GM19468 (cell line): ENCODE measurements around the gene VN1R2.
"Not testable (repeated sequence)": the region's sequence is repeated elsewhere in the genome, so short reads cannot be mapped to it uniquely, and the experiment has no call there.

ENCODE experiments used
- ATAC-seq: cut with Tn5 transposase; IDR thresholded peaks from one replicate; pipeline ENCODE4 v1.9.1; 2021; ENCODE audit warnings: mild to moderate bottlenecking, moderate library complexity, moderate number of reproducible peaks; ENCODE audit not compliant: unreplicated experiment; ENCODE audit errors: extremely low read depth

The VN1R2 gene

GRCh38 chr19:53257715-53258342, at the start of gene VN1R2:
TSS of gene VN1R2 (plus strand) at chr19:53258292. CDS start at chr19:53258376, 84 bp downstream.
- not testable (repeated sequence) for ATAC-seq

- ATAC-seq: not testable (repeated sequence)
Measured at GRCh38 chr19:53211554-53211953, 46.5 kb upstream of the VN1R2 start.

GRCh38 chr19:53212703-53213320, 45.3 kb upstream of the VN1R2 start:
- ATAC-seq: no peak

- not testable (repeated sequence) for ATAC-seq
Measured at GRCh38 chr19:53222716-53223115, 35.4 kb upstream of the VN1R2 start.

GRCh38 chr19:53224606-53225005, 33.5 kb upstream of the VN1R2 start:
- ATAC-seq: no peak

GRCh38 chr19:53237114-53237777, 20.8 kb upstream of the VN1R2 start:
- no peak for ATAC-seq

- ATAC-seq: no peak
Measured at GRCh38 chr19:53246498-53246897, 11.6 kb upstream of the VN1R2 start.

- ATAC-seq: no peak
Measured at GRCh38 chr19:53254411-53255341, 3.4 kb upstream of the VN1R2 start, which contains the start of gene ZNF677. TSS of gene ZNF677 (minus strand) at chr19:53254873. CDS start at chr19:53251550, 3,323 bp downstream.

- ATAC-seq: not testable (repeated sequence)
Measured at GRCh38 chr19:53267623-53268022, 9.5 kb downstream of the VN1R2 start, which contains the start of gene VN1R4. TSS of gene VN1R4 (minus strand) at chr19:53267723. CDS start at chr19:53267665, 58 bp downstream.

GRCh38 chr19:53269861-53270260, 11.8 kb downstream of the VN1R2 start:
- not testable (repeated sequence) for ATAC-seq

GRCh38 chr19:53272044-53272443, 14.0 kb downstream of the VN1R2 start:
- ATAC-seq: no peak

- no peak for ATAC-seq
Measured at GRCh38 chr19:53275480-53275879, 17.4 kb downstream of the VN1R2 start.

- ATAC-seq: not testable (repeated sequence)
Measured at GRCh38 chr19:53281947-53282346, 23.9 kb downstream of the VN1R2 start.

- ATAC-seq: no peak
Measured at GRCh38 chr19:53285087-53285486, 27.0 kb downstream of the VN1R2 start.

- ATAC-seq: no peak
Measured at GRCh38 chr19:53290758-53291549, 32.9 kb downstream of the VN1R2 start.

GRCh38 chr19:53294786-53295441, 36.8 kb downstream of the VN1R2 start:
- no peak for ATAC-seq

GRCh38 chr19:53301341-53301740, 43.2 kb downstream of the VN1R2 start:
- not testable (repeated sequence) for ATAC-seq

GRCh38 chr19:53308339-53308811, 50.3 kb downstream of the VN1R2 start:
- ATAC-seq: no peak
